Measurements from ENCODE around the gene DNAH9. TPM values are rescaled to one million over a fixed set of nuclear protein-coding genes. Genes with fewer than 3 reads are reported as not detected.

The DNAH9 gene
- polyA plus RNA-seq, 1 donor (not counting 4 experiments of a cell fraction or from before 2014, with no cell fraction given): 0.42 TPM

GRCh38 chr17:11719203-11719602 is 120.9 kb downstream of the DNAH9 start:
- Histone ChIP-seq H2AFZ (ENCODE audit: control insufficient read depth, low read length) (no peak overlapping the region), H3K4me2 (ENCODE audit: control insufficient read depth, extremely low read depth, insufficient read depth, low read depth, low read length) (no peak overlapping the region), H3K36me3 (ENCODE audit: control insufficient read depth in 2 of 2, extremely low read depth in 1 of 2, insufficient read depth in 2 of 2, low read length in 2 of 2) (no peaks in the 10 kb centered on the region), H3K9me1 (ENCODE audit: control insufficient read depth, extremely low read depth, insufficient read depth, low read length) (no peaks in the 10 kb centered on the region), H3K4me1 (ENCODE audit: control insufficient read depth, extremely low read depth, insufficient read depth, low read length) (no peaks in the 10 kb centered on the region), H3K9ac (ENCODE audit: control insufficient read depth, extremely low read depth, insufficient read depth, low read length) (no peak overlapping the region), H3K27ac (ENCODE audit: control insufficient read depth, insufficient read depth, low read length) (no peak overlapping the region), H3K79me2 (ENCODE audit: control insufficient read depth, insufficient read depth, low read length) (no peaks in the 10 kb centered on the region), H3K9me3 (ENCODE audit: control insufficient read depth, low read depth, low read length) (no peaks in the 10 kb centered on the region), H4K20me1 (ENCODE audit: control insufficient read depth, extremely low read depth, insufficient read depth, low read length) (no peaks in the 10 kb centered on the region), H3K4me3 (ENCODE audit: control insufficient read depth in 2 of 3, extremely low read depth in 1 of 3, insufficient read depth in 2 of 3, low read depth in 1 of 3, low read length in 3 of 3) (no peak overlapping the region), H3K27me3 (ENCODE audit: control insufficient read depth, extremely low read depth, insufficient read depth, low read length) (no peaks in the 10 kb centered on the region)
- TF ChIP-seq CTCF (optimal IDR thresholded peaks at IDR 0.05 in 1 of 3, IDR thresholded peaks at IDR 0.05 in 1 of 3, conservative IDR thresholded peaks at IDR 0.05 in 1 of 3; ENCODE audit: extremely low read depth in 1 of 3, insufficient read depth in 2 of 3, low read length in 3 of 3) (no peak), EZH2 (IDR thresholded peaks at IDR 0.05; ENCODE audit: low read length) (no peak)
- dilution Hi-C loops (cut with MboI; ENCODE audit: extremely low pct_ligation_motif_present, low sequenced_read_pairs): no loop called here
- DNase-seq (ENCODE audit: low read depth, low spot score) (no peak), FAIRE-seq (no peak)

- H3K4me3 ChIP-seq (ENCODE audit: control insufficient read depth in 2 of 3, extremely low read depth in 1 of 3, insufficient read depth in 2 of 3, low read depth in 1 of 3, low read length in 3 of 3): no peak overlapping the region
- no peak overlapping the region for H3K4me2 ChIP-seq (ENCODE audit: control insufficient read depth, extremely low read depth, insufficient read depth, low read depth, low read length)
Measured at GRCh38 chr17:11719856-11720255, 121.6 kb downstream of the DNAH9 start.

More at GRCh38 chr17:11719856-11720255, 121.6 kb downstream of the DNAH9 start:
- H3K9me1 ChIP-seq (ENCODE audit: control insufficient read depth, extremely low read depth, insufficient read depth, low read length): no peaks in the 10 kb centered on the region
- dilution Hi-C loops (cut with MboI; ENCODE audit: extremely low pct_ligation_motif_present, low sequenced_read_pairs): no loop called here
- no peaks in the 10 kb centered on the region for H3K27me3 ChIP-seq (ENCODE audit: control insufficient read depth, extremely low read depth, insufficient read depth, low read length)
- no peak for FAIRE-seq
- TF ChIP-seq CTCF (optimal IDR thresholded peaks at IDR 0.05 in 1 of 3, IDR thresholded peaks at IDR 0.05 in 1 of 3, conservative IDR thresholded peaks at IDR 0.05 in 1 of 3; ENCODE audit: extremely low read depth in 1 of 3, insufficient read depth in 2 of 3, low read length in 3 of 3): no peak
- TF ChIP-seq EZH2 (IDR thresholded peaks at IDR 0.05; ENCODE audit: low read length): no peak
- no peaks in the 10 kb centered on the region for H3K79me2 ChIP-seq (ENCODE audit: control insufficient read depth, insufficient read depth, low read length)
- H4K20me1 ChIP-seq (ENCODE audit: control insufficient read depth, extremely low read depth, insufficient read depth, low read length): no peaks in the 10 kb centered on the region
- no peaks in the 10 kb centered on the region for H3K9me3 ChIP-seq (ENCODE audit: control insufficient read depth, low read depth, low read length)
- no peaks in the 10 kb centered on the region for H3K4me1 ChIP-seq (ENCODE audit: control insufficient read depth, extremely low read depth, insufficient read depth, low read length)
- DNase-seq (ENCODE audit: low read depth, low spot score): no peak
- no peak overlapping the region for H3K27ac ChIP-seq (ENCODE audit: control insufficient read depth, insufficient read depth, low read length)
- H2AFZ ChIP-seq (ENCODE audit: control insufficient read depth, low read length): no peak overlapping the region
- H3K9ac ChIP-seq (ENCODE audit: control insufficient read depth, extremely low read depth, insufficient read depth, low read length): no peak overlapping the region
- no peaks in the 10 kb centered on the region for H3K36me3 ChIP-seq (ENCODE audit: control insufficient read depth in 2 of 2, extremely low read depth in 1 of 2, insufficient read depth in 2 of 2, low read length in 2 of 2)
